Subcutaneous adipose tissue (tissue), 4 donors: ENCODE data around the gene ZNF576. TPM values are rescaled to one million over a fixed set of nuclear protein-coding genes. Genes with fewer than 3 reads are reported as not detected.

Experiments used
- total RNA-seq, 4 donors: library from RNA; depleted of rRNA; stranded (reverse); fragments of >200 nt; gene quantifications; one replicate each; pipeline ENCODE4 v1.1.0, GENCODE V29; 2016
- TF ChIP-seq, protein P1 (sequence below): fragments of 450-650 bp; IDR thresholded peaks from one replicate; pipeline ENCODE4 v1.5.1; 2016; ENCODE audit warnings: low read depth, mild to moderate bottlenecking, control low read depth, antibody characterized with exemption, moderate library complexity

Gene ZNF576
- total RNA-seq, 4 donors from 2014 or later: 4.1 to 11.6 (median 9.4) TPM

GRCh38 chr19:43578787-43579186 is 17.6 kb upstream of the ZNF576 start:
- TF ChIP-seq, protein P1, sequence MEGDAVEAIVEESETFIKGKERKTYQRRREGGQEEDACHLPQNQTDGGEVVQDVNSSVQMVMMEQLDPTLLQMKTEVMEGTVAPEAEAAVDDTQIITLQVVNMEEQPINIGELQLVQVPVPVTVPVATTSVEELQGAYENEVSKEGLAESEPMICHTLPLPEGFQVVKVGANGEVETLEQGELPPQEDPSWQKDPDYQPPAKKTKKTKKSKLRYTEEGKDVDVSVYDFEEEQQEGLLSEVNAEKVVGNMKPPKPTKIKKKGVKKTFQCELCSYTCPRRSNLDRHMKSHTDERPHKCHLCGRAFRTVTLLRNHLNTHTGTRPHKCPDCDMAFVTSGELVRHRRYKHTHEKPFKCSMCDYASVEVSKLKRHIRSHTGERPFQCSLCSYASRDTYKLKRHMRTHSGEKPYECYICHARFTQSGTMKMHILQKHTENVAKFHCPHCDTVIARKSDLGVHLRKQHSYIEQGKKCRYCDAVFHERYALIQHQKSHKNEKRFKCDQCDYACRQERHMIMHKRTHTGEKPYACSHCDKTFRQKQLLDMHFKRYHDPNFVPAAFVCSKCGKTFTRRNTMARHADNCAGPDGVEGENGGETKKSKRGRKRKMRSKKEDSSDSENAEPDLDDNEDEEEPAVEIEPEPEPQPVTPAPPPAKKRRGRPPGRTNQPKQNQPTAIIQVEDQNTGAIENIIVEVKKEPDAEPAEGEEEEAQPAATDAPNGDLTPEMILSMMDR: no peak

- TF ChIP-seq, protein P1: no peak
Measured at GRCh38 chr19:43581467-43581866, 14.9 kb upstream of the ZNF576 start.

DNA sequence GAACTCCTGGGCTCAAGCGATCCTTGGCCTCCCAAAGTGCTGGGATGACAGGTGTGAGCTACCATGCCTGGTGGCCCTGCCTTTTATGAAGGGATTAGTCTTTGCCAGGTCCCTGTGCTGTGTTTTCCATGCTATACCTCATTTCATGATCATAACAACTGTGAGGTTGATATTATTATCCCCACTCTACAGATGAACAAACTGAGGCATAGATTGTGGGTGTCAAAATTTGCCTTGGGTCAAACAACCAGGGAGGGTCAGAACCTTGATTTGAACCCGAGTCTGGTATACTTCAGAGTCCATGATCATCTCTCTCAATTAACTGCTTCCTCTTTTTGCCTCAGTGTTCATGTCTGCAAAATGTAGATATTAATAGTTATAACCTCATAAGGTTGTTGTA is 13.9 kb upstream of the ZNF576 start:
- TF ChIP-seq, protein P1: no peak

GRCh38 chr19:43584484-43584883 is 11.9 kb upstream of the ZNF576 start:
- TF ChIP-seq, protein P1: no peak

DNA sequence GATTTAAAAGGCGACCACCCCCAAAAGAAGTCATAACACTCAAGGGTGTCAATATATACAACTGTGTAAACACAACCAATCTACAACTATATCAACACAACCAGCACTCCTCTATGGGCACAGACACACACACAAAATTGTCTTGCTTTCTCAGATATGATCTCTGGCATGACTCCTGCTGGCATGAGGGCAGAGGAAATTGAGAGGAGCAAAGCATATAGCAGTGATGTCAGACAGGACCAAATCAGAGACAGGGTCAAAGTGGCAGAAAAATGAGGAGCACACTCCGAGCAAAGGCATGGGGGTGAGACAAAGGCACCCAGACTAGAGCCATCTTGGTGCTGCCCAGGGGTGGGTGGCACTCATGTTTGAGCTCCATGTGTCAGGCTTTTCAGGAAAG is 10.0 kb upstream of the ZNF576 start:
- TF ChIP-seq, protein P1: no peak

GRCh38 chr19:43589277-43589676 is 7.1 kb upstream of the ZNF576 start:
- TF ChIP-seq, protein P1: no peak

- TF ChIP-seq, protein P1: no peak
Measured at GRCh38 chr19:43589678-43590077, 6.7 kb upstream of the ZNF576 start.
